HG03565 (cell line): ENCODE results near the gene S100Z.
"Not testable (repeated sequence)": the region's sequence is repeated elsewhere in the genome, so short reads cannot be mapped to it uniquely, and the experiment has no call there.

Source experiments
- ATAC-seq: cut with Tn5 transposase; IDR thresholded peaks from one replicate; pipeline ENCODE4 v1.9.1; 2021; ENCODE audit warnings: mild to moderate bottlenecking, moderate library complexity; ENCODE audit not compliant: unreplicated experiment

The S100Z gene

GRCh38 chr5:76822105-76822731, 27.6 kb upstream of the S100Z start:
- not testable (repeated sequence) for ATAC-seq

- not testable (repeated sequence) for ATAC-seq
Observed at GRCh38 chr5:76826416-76826815, 23.4 kb upstream of the S100Z start.

- no peak for ATAC-seq
Observed at GRCh38 chr5:76831110-76831452, 18.7 kb upstream of the S100Z start.

GRCh38 chr5:76836181-76836580, 13.6 kb upstream of the S100Z start:
- ATAC-seq, result no peak

GRCh38 chr5:76836585-76836984, 13.2 kb upstream of the S100Z start:
- no peak for ATAC-seq

- no peak for ATAC-seq
Observed at GRCh38 chr5:76838481-76839261, 11.1 kb upstream of the S100Z start.

GRCh38 chr5:76841361-76841760, 8.5 kb upstream of the S100Z start:
- no peak for ATAC-seq

GRCh38 chr5:76845890-76846289, 3.9 kb upstream of the S100Z start:
- no peak for ATAC-seq

- no peak for ATAC-seq
Observed at GRCh38 chr5:76850543-76851145, 830 bp downstream of the S100Z start.

- no peak for ATAC-seq
Observed at GRCh38 chr5:76851728-76852369, 2.0 kb downstream of the S100Z start.

- no peak for ATAC-seq
Observed at GRCh38 chr5:76852772-76853171, 3.0 kb downstream of the S100Z start.

- not testable (repeated sequence) for ATAC-seq
Observed at GRCh38 chr5:76853741-76854140, 3.9 kb downstream of the S100Z start.

GRCh38 chr5:76854644-76855043, 4.8 kb downstream of the S100Z start:
- no peak for ATAC-seq

- not testable (repeated sequence) for ATAC-seq
Observed at GRCh38 chr5:76855501-76855900, 5.7 kb downstream of the S100Z start.

GRCh38 chr5:76855961-76856360, 6.1 kb downstream of the S100Z start:
- ATAC-seq, result no peak

- ATAC-seq, result not testable (repeated sequence)
Observed at GRCh38 chr5:76856800-76857199, 7.0 kb downstream of the S100Z start.

GRCh38 chr5:76859591-76860247, 9.9 kb downstream of the S100Z start:
- no peak for ATAC-seq

GRCh38 chr5:76861612-76862011, 11.8 kb downstream of the S100Z start:
- no peak for ATAC-seq

- no peak for ATAC-seq
Observed at GRCh38 chr5:76863001-76863400, 13.2 kb downstream of the S100Z start.

GRCh38 chr5:76866503-76866902, 16.7 kb downstream of the S100Z start:
- ATAC-seq, result no peak

- no peak for ATAC-seq
Observed at GRCh38 chr5:76867038-76867437, 17.2 kb downstream of the S100Z start.
